Stomach (tissue), 4 donors: ENCODE data around the gene TNS3.

ENCODE experiments used
- EP300 ChIP-seq: sonication (generic); formaldehyde crosslinking; IDR thresholded peaks from one replicate; pipeline ENCODE4 v1.6.1; 2017; ENCODE audit warnings: antibody characterized with exemption
- POLR2A ChIP-seq, 4 donors: fragments of 450-650 bp; IDR thresholded peaks; one replicate each; pipeline ENCODE4 v1.6.1; 2016; ENCODE audit warnings: antibody characterized with exemption in 4 of 4, control low read depth in 2 of 4, mild to moderate bottlenecking in 1 of 4, moderate library complexity in 1 of 4
- POLR2AphosphoS5 ChIP-seq, 3 donors: sonication (generic); formaldehyde crosslinking; IDR thresholded peaks; one replicate each; pipeline ENCODE4 v1.6.1; 2016; ENCODE audit warnings: antibody characterized with exemption in 3 of 3
- TF ChIP-seq, protein P1 (sequence below), 7 experiments: fragments of 450-650 bp in 4 of 7; fragments of 200-600 bp in 3 of 7; sonication (generic) in 3 of 7; IDR thresholded peaks; one replicate each; pipeline ENCODE4 v1.5.1; 2016 to 2019; ENCODE audit warnings: antibody characterized with exemption in 7 of 7, control low read depth in 2 of 7, mild to moderate bottlenecking in 1 of 7

DNA sequence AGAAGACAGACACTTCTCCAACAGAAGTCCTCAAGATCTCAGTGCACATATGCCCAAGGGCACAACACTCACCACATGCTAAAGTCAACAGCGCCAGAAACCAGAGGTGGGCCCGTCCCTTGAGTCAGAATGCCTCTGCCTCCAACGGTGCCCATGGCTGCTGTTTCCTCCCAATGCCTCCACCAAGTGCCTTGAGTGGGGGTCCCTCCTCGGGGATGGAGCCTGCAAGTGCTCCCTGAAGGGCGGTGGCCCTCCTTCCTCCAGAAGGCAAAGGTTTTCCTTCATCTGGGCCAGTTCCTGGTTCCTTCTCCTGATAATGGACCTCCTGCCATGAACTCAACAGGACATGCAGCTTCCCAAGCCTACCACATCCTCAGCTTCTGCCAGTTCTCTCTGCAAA lies 58.5 kb downstream of the TNS3 start:
- TF ChIP-seq, protein P1, sequence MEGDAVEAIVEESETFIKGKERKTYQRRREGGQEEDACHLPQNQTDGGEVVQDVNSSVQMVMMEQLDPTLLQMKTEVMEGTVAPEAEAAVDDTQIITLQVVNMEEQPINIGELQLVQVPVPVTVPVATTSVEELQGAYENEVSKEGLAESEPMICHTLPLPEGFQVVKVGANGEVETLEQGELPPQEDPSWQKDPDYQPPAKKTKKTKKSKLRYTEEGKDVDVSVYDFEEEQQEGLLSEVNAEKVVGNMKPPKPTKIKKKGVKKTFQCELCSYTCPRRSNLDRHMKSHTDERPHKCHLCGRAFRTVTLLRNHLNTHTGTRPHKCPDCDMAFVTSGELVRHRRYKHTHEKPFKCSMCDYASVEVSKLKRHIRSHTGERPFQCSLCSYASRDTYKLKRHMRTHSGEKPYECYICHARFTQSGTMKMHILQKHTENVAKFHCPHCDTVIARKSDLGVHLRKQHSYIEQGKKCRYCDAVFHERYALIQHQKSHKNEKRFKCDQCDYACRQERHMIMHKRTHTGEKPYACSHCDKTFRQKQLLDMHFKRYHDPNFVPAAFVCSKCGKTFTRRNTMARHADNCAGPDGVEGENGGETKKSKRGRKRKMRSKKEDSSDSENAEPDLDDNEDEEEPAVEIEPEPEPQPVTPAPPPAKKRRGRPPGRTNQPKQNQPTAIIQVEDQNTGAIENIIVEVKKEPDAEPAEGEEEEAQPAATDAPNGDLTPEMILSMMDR (IDR thresholded peaks at IDR 0.05) = no peak
- TF ChIP-seq EP300 (no peak), POLR2A (IDR thresholded peaks at IDR 0.05) (no peak), POLR2AphosphoS5 (IDR thresholded peaks at IDR 0.05) (no peak)
